ENCODE data around the gene IVNS1ABP.
"Not testable (repeated sequence)": the region's sequence is repeated elsewhere in the genome, so short reads cannot be mapped to it uniquely, and the experiment has no call there.

The IVNS1ABP gene

GRCh38 chr1:185263292-185263691, 53.8 kb downstream of the IVNS1ABP start:
- no peak for TF ChIP-seq CTCF (IDR thresholded peaks at IDR 0.05; ENCODE audit: low read depth, low read length)
- H3K27me3 ChIP-seq, result no peaks in the 10 kb centered on the region; the same call in 1 of the 2 replicates

GRCh38 chr1:185262151-185262550, 54.9 kb downstream of the IVNS1ABP start:
- DNase-seq, result no peak
- no peak for TF ChIP-seq CTCF (IDR thresholded peaks at IDR 0.05; ENCODE audit: low read depth, low read length)
- no peaks in the 10 kb centered on the region for H3K36me3 ChIP-seq
- no peaks in the 10 kb centered on the region for H3K4me1 ChIP-seq
- H3K27me3 ChIP-seq, result no peaks in the 10 kb centered on the region; the same call in 1 of the 2 replicates
- no peak overlapping the region for H3K4me3 ChIP-seq (ENCODE audit: low read depth, low read length)
- no peaks in the 10 kb centered on the region for H3K9me3 ChIP-seq

More at GRCh38 chr1:185263292-185263691, 53.8 kb downstream of the IVNS1ABP start:
- no peaks in the 10 kb centered on the region for H3K36me3 ChIP-seq
- no peak for DNase-seq
- H3K4me1 ChIP-seq, result no peaks in the 10 kb centered on the region
- H3K9me3 ChIP-seq, result no peaks in the 10 kb centered on the region
- no peak overlapping the region for H3K4me3 ChIP-seq (ENCODE audit: low read depth, low read length)

- Histone ChIP-seq H3K4me1 (no peaks in the 10 kb centered on the region), H3K36me3 (no peaks in the 10 kb centered on the region), H3K27me3 (no peaks in the 10 kb centered on the region; the same call in 1 of the 2 replicates), H3K9me3 (no peaks in the 10 kb centered on the region), H3K4me3 (ENCODE audit: low read depth, low read length) (no peak overlapping the region)
- no peak for DNase-seq
- TF ChIP-seq CTCF (IDR thresholded peaks at IDR 0.05; ENCODE audit: low read depth, low read length), result no peak
Observed at GRCh38 chr1:185260611-185261010, 56.4 kb downstream of the IVNS1ABP start.

- no peak overlapping the region for H3K4me3 ChIP-seq (ENCODE audit: low read depth, low read length)
- H3K9me3 ChIP-seq, result no peaks in the 10 kb centered on the region
- no peaks in the 10 kb centered on the region for H3K4me1 ChIP-seq
- no peaks in the 10 kb centered on the region; the same call in 1 of the 2 replicates for H3K27me3 ChIP-seq
- DNase-seq, result no peak
- H3K36me3 ChIP-seq, result no peaks in the 10 kb centered on the region
- TF ChIP-seq CTCF (IDR thresholded peaks at IDR 0.05; ENCODE audit: low read depth, low read length), result no peak
Observed at GRCh38 chr1:185258676-185259075, 58.4 kb downstream of the IVNS1ABP start.

- Histone ChIP-seq H3K4me1 (no peaks in the 10 kb centered on the region), H3K4me3 (ENCODE audit: low read depth, low read length) (no peak overlapping the region), H3K36me3 (no peaks in the 10 kb centered on the region), H3K9me3 (no peaks in the 10 kb centered on the region), H3K27me3 (no peaks in the 10 kb centered on the region; the same call in 1 of the 2 replicates)
- no peak for DNase-seq
- TF ChIP-seq CTCF (IDR thresholded peaks at IDR 0.05; ENCODE audit: low read depth, low read length), result no peak
Observed at GRCh38 chr1:185257950-185258208, 59.2 kb downstream of the IVNS1ABP start.

GRCh38 chr1:185257116-185257949, 59.7 kb downstream of the IVNS1ABP start:
- not testable (repeated sequence) for H3K4me1 ChIP-seq, H3K36me3 ChIP-seq, DNase-seq, H3K9me3 ChIP-seq, H3K27me3 ChIP-seq
- H3K4me3 ChIP-seq (ENCODE audit: low read depth, low read length), result peak overlapping the region; percentile 24

GRCh38 chr1:185255595-185255994, 61.4 kb downstream of the IVNS1ABP start:
- H3K27me3 ChIP-seq; H3K36me3 ChIP-seq; H3K4me3 ChIP-seq (ENCODE audit: low read depth, low read length); H3K4me1 ChIP-seq; DNase-seq; H3K9me3 ChIP-seq: not testable (repeated sequence)

GRCh38 chr1:185252404-185252803, 64.6 kb downstream of the IVNS1ABP start:
- not testable (repeated sequence) for H3K4me3 ChIP-seq (ENCODE audit: low read depth, low read length); H3K36me3 ChIP-seq; DNase-seq; H3K27me3 ChIP-seq; H3K9me3 ChIP-seq; H3K4me1 ChIP-seq

- H3K4me1 ChIP-seq; H3K9me3 ChIP-seq; H3K36me3 ChIP-seq; H3K4me3 ChIP-seq (ENCODE audit: low read depth, low read length); DNase-seq; H3K27me3 ChIP-seq: not testable (repeated sequence)
Observed at GRCh38 chr1:185251928-185252327, 65.1 kb downstream of the IVNS1ABP start.
